Measurements from ENCODE around the gene MFSD1. TPM values are rescaled to one million over a fixed set of nuclear protein-coding genes. Genes with fewer than 3 reads are reported as not detected.

The MFSD1 gene
- total RNA-seq, 2 experiments from 2014 or later, result 26.0 to 27.3 TPM

- CTCF ChIA-PET (ENCODE audit: unreplicated experiment), result no interaction called here
- no peaks in the 10 kb centered on the region for H3K9me3 ChIP-seq (ENCODE audit: low read length)
- no peaks in the 10 kb centered on the region for H4K20me1 ChIP-seq (ENCODE audit: insufficient read depth, low read length)
- no TSS peak for BruUV-seq (replicated peaks)
- H3K4me2 ChIP-seq (ENCODE audit: low read length), result no peak overlapping the region
- no peak overlapping the region for H3K27ac ChIP-seq (ENCODE audit: low read depth, low read length, poor library complexity, severe bottlenecking)
- no peaks in the 10 kb centered on the region for H3K79me2 ChIP-seq (ENCODE audit: insufficient read depth, low read depth, low read length)
- H3K9me2 ChIP-seq (ENCODE audit: insufficient read depth, low read length), result no peaks in the 10 kb centered on the region
- POLR2A ChIA-PET, result interaction anchor here (1.0 kb wide), 1 partner anchor 66 kb away, joined by 3 read pairs; no protein-coding TSS in a partner anchor
- no peak for DNase-seq (ENCODE audit: low spot score)
- no peak for TF ChIP-seq CTCF (conservative IDR thresholded peaks at IDR 0.05; ENCODE audit: low read length)
- TF ChIP-seq EZH2phosphoT487 (IDR thresholded peaks at IDR 0.05; ENCODE audit: borderline replicate concordance, low read depth, low read length), result no peak
- intact Hi-C loops (cut with micrococcal nuclease; ENCODE audit: unreplicated experiment), result loop anchor here (5.0 kb wide), 1 partner anchor 120 kb away; the partner anchor contains the start of gene LXN
- no peaks in the 10 kb centered on the region for H3K4me1 ChIP-seq (ENCODE audit: insufficient read depth, low read length, poor library complexity, severe bottlenecking)
- no peaks in the 10 kb centered on the region for H3K36me3 ChIP-seq (ENCODE audit: insufficient read depth, low read length)
- no peak overlapping the region for H3K4me3 ChIP-seq (ENCODE audit: low read depth, low read length, poor library complexity, severe bottlenecking)
- H2AFZ ChIP-seq (ENCODE audit: low read length), result no peak overlapping the region
These were observed 9.1 kb upstream of the MFSD1 start for GRCh38 chr3:158792709-158793108.

- Histone ChIP-seq H3K4me2 (ENCODE audit: low read length) (no peak overlapping the region), H3K4me3 (ENCODE audit: low read depth, low read length, poor library complexity, severe bottlenecking) (no peak overlapping the region), H2AFZ (ENCODE audit: low read length) (no peak overlapping the region), H3K4me1 (ENCODE audit: insufficient read depth, low read length, poor library complexity, severe bottlenecking) (no peaks in the 10 kb centered on the region), H3K9me3 (ENCODE audit: low read length) (no peaks in the 10 kb centered on the region), H4K20me1 (ENCODE audit: insufficient read depth, low read length) (no peaks in the 10 kb centered on the region), H3K27ac (ENCODE audit: low read depth, low read length, poor library complexity, severe bottlenecking) (no peak overlapping the region), H3K9me2 (ENCODE audit: insufficient read depth, low read length) (no peaks in the 10 kb centered on the region), H3K36me3 (ENCODE audit: insufficient read depth, low read length) (no peaks in the 10 kb centered on the region), H3K79me2 (ENCODE audit: insufficient read depth, low read depth, low read length) (no peaks in the 10 kb centered on the region)
- intact Hi-C loops (cut with micrococcal nuclease; ENCODE audit: unreplicated experiment), result loop anchor here (5.0 kb wide), 1 partner anchor 122 kb away; the partner anchor contains the start of gene LXN
- CTCF ChIA-PET (ENCODE audit: unreplicated experiment), result no interaction called here
- no peak for TF ChIP-seq EZH2phosphoT487 (IDR thresholded peaks at IDR 0.05; ENCODE audit: borderline replicate concordance, low read depth, low read length)
- TF ChIP-seq CTCF (conservative IDR thresholded peaks at IDR 0.05; ENCODE audit: low read length), result no peak
- no peak for DNase-seq (ENCODE audit: low spot score)
- POLR2A ChIA-PET, result interaction anchor here (0.6 kb wide), 2 partner anchors 49 to 67 kb away, joined by 3 read pairs; no protein-coding TSS in a partner anchor
- BruUV-seq (replicated peaks), result no TSS peak
These were observed 7.6 kb upstream of the MFSD1 start for GRCh38 chr3:158794206-158794605.

GRCh38 chr3:158794936-158795518, 6.8 kb upstream of the MFSD1 start:
- no peaks in the 10 kb centered on the region for H3K9me3 ChIP-seq (ENCODE audit: low read length)
- no peak overlapping the region for H3K4me2 ChIP-seq (ENCODE audit: low read length)
- ChIA-PET POLR2A (no interaction called here), CTCF (ENCODE audit: unreplicated experiment) (no interaction called here)
- H3K4me1 ChIP-seq (ENCODE audit: insufficient read depth, low read length, poor library complexity, severe bottlenecking), result no peaks in the 10 kb centered on the region
- H3K4me3 ChIP-seq (ENCODE audit: low read depth, low read length, poor library complexity, severe bottlenecking), result no peak overlapping the region
- BruUV-seq (replicated peaks), result no TSS peak
- H3K27ac ChIP-seq (ENCODE audit: low read depth, low read length, poor library complexity, severe bottlenecking), result no peak overlapping the region
- H3K36me3 ChIP-seq (ENCODE audit: insufficient read depth, low read length), result no peaks in the 10 kb centered on the region
- no peaks in the 10 kb centered on the region for H3K79me2 ChIP-seq (ENCODE audit: insufficient read depth, low read depth, low read length)
- H2AFZ ChIP-seq (ENCODE audit: low read length), result no peak overlapping the region
- TF ChIP-seq EZH2phosphoT487 (IDR thresholded peaks at IDR 0.05; ENCODE audit: borderline replicate concordance, low read depth, low read length) (no peak), CTCF (conservative IDR thresholded peaks at IDR 0.05; ENCODE audit: low read length) (peak; percentile 84)
- intact Hi-C loops (cut with micrococcal nuclease; ENCODE audit: unreplicated experiment), result loop anchor here (5.0 kb wide), 1 partner anchor 123 kb away; the partner anchor contains the start of gene LXN
- DNase-seq (ENCODE audit: low spot score), result peak; percentile 61
- H3K9me2 ChIP-seq (ENCODE audit: insufficient read depth, low read length), result no peaks in the 10 kb centered on the region
- no peaks in the 10 kb centered on the region for H4K20me1 ChIP-seq (ENCODE audit: insufficient read depth, low read length)
